ENCODE measurements around the gene CAMTA1.
"Not testable (repeated sequence)": the region's sequence is repeated elsewhere in the genome, so short reads cannot be mapped to it uniquely, and the experiment has no call there.

CAMTA1 gene

DNA sequence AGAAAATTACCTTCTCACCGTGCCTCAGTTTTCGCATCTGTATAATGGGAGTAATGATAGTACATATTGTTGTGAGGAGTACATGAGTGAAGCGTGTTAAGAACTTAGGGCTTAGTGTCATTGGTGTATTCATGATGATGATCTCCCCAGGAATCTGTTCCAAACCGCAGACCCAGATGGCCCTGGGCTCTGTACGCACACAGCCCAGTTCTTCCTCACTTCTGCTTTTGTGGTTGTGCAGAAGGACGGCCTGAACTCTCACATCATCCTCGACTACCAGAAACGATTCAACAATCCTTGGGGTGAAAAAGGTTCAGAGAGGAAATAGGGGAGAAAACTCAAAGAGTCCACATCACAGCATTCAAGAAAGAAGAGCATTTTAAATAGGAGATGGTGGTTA lies 323.0 kb downstream of the CAMTA1 start:
- DNase-seq (ENCODE audit: low spot score), result no peak

DNA sequence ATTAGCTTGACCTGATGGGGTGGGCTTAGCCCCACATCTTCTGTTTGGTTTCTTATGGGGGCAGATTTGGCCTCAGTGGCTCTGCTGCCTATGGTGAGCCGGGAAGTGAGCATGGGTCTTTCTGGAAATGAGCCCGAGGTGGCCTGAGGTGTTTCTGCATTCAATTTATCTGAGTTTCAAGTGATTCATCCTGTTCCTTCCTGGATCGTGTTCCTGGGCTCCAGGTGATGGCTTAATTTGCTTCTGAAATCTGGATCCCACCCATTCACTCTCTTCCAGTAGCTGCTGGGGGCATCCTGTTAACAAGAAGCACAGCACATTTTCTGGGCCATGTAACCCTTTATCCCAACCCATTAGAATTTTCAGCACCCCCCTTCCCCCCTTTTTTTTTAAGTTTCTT lies 324.6 kb downstream of the CAMTA1 start:
- no peak for DNase-seq (ENCODE audit: low spot score)

DNA sequence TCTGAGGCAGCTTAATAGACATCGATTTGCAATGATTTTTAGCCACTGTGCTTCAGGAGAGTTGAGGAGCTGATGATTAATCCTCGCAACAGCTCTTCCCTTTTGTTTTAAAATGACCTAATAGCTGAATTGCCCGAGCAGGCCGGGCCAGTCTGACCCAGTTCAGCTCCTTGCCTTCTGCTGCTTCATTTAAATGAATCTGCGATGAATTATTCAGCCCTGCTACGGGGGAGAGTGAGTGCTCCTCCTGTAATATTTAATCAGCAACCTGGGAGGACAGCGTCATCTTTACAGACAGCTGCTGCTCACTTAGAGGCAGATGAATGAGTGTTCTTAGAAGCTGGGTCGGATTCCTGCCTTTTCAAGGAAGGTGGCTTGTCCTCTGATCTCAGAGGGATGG lies 325.1 kb downstream of the CAMTA1 start:
- DNase-seq (ENCODE audit: low spot score), result no peak

DNA sequence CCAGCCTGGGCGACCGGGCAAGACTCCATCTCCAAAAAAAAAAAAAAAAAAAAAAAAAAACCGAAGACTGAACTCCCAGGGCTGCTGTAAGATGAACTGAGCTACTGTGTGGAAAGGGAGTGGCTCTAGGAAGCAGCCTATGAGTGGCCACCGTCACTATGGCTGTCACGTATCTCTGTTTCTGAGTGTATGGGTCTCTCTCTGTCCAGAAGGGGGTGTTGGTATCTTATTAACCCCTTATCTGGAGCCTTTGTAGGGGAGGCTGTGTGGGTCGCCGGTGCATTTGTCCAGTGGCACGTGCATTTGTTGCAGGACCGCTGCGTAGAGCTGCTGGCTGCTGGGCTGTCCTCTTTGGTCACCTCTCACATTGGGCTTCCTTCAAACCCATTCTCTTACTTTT lies 326.6 kb downstream of the CAMTA1 start:
- DNase-seq (ENCODE audit: low spot score), result no peak

DNA sequence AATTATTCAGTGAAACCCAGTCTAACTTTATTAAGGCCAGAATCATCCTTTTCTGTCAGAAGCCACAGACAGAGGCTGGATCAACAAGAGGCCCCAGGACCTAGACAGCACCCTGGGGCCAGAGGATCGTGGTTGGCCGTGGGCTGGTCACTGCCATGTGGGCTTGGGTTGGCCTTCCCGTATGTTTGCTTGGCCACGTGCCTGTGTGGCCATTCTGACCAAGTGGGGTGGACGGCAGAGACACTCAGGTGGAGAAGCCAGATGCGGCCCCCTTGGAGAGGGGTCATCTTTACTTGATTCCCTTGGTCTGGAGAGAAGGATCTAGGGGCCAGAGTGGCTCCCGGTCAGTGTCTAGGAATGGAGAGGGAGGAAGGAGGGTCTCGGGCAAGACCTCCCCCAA lies 327.9 kb downstream of the CAMTA1 start:
- DNase-seq (ENCODE audit: low spot score), result no peak

DNA sequence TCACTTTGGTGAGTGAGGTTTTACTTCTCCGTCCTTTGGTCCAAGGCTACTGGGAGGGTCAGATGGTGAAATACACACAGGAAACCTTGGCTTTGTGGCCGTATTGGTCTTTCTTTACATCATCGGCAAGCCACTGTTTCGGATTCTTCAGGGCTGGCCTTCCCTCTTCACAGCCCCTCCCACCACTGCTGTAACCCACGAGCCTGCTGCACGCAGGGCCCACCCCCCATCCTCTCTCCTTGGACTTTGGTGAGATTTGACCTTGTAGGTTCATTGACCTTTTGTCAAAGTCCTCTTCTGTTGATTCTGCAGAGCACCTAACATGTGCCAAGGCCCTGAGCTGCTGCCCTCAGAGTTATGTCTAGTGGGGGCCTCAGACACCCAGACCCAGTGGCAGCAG lies 328.6 kb downstream of the CAMTA1 start:
- DNase-seq (ENCODE audit: low spot score), result no peak

DNA sequence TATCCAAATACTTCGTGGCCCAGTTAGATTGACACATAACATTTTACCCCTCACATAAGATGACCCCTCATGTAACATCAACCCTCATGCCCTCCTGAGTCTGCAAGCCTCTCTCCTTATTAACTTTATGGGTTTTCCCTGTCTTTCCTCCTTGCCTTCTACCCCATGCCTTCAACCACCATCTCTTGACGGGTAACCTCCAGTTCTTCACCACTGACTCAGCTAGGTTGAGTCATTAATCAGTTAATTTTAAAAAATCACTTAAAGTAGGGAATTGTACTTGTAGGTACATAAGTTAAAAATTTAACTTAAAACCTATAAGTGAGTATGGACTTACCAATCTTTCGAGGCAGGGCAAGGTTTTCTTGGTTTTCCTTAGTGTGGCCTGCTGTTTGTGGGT lies 330.7 kb downstream of the CAMTA1 start:
- DNase-seq (ENCODE audit: low spot score), result no peak

DNA sequence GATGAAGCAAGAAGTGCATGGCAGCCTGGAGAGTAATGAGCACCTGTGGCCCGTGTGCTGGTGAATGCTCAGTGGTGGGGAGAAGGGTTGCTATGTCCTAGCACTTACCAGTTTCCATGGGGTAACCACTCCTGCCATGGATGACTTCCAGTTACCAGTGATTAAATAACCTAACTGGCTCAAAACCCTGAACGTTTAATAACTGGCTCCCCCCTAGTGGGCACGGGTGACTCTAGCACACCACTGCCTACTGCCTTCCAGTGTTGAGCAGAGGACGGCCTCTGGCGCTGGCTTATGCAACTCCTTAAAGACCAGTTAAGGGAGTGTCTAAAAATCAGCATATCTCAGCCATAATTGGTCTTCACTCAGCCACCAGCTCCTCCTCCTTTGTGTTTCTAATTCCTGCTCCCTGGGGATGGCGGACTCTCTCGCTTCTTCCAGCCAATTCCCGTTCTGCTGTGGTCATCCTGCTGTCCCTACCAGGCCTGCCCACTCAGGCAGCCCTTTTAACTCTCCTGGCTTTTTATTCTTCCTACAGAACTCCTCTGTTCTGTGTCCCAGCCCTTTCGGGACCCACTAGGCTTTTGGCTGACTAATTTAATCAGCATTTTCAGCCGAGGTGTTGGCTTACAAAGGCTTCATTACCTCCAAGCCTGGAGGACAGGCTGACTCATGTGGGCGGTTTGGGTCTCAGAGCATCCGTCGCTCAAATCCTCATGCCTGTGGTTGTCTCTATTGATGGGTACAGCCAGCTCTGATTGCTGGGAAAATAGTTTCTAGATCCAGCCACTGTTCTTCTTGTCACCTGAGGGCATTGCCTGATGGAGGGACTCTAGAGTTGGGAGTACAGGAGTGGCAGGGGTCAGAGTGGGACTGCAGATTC lies 332.4 kb downstream of the CAMTA1 start:
- no peak for DNase-seq (ENCODE audit: low spot score)

DNA sequence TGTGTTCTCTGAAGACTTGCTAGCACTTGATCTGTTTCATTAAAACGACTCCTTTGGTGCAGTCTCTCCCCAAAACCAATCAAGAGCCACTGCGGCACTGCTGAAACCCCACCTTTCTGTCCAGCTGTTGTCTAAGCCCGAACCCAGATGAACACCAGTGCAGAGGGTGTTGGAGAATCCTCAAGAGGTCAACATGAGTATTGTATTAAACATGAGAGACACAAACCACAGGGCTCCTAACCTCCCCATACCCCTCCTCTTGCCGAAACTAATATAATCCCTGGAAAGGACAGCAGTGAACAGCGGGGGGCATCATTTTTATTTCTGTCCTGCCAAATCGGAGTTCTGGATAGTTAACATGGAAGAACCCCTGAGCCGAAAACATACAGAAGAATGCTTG lies 333.9 kb downstream of the CAMTA1 start:
- DNase-seq (ENCODE audit: low spot score), result no peak

DNA sequence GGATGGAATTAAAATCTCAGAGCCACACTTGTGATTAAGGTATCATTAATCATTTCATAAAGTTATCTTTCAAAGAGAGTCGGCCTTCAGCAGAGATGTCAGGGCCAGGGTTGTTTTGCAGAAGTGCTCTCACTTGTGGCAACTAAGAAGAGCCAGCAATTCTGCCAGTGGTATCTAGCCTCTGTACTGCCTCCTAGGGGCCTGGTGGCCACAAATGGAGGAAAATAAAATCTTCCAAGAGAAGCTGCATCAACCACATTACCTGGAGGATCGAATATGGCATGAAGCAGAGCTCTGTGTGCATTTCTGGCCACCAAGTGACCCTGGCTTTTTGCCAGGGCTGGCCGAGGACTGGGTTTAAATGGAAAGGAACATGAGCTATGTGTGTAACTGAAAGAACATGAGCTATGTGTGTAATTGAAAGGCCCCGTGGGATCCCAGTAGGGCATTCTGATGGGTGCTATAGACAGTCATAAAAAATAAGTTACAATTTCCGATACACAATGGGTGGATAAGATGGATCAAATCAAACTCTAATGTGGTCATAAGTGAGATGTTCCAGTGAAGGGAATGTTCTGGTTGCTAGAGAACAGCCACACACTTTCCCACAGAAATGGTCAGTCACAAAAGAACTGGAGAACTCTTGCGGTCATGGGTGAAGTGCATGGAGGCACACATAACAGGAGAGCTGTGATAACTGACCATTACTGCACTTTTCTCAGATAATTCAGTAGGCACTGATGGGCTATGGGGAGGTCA lies 335.8 kb downstream of the CAMTA1 start:
- DNase-seq (ENCODE audit: low spot score), result no peak

DNA sequence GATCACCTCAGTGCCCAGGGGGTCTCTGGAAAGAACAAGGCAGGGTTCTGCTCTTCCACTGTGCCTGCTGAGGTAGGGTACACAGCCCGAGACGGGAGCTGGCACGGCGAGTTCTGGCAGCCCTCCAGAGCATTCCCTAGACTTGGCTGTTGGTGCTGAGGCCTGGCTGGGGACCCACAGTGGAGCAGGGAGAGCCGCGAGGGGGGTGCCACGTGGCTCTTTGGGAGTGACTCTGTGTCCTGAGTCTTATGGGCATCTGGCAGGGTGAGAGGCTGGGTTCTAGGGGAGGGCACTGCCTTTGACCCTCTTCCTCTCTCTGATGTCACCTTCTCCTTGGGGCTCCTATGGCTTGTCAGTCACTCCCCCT lies 336.4 kb downstream of the CAMTA1 start:
- peak; percentile 33 for DNase-seq (ENCODE audit: low spot score)

DNA sequence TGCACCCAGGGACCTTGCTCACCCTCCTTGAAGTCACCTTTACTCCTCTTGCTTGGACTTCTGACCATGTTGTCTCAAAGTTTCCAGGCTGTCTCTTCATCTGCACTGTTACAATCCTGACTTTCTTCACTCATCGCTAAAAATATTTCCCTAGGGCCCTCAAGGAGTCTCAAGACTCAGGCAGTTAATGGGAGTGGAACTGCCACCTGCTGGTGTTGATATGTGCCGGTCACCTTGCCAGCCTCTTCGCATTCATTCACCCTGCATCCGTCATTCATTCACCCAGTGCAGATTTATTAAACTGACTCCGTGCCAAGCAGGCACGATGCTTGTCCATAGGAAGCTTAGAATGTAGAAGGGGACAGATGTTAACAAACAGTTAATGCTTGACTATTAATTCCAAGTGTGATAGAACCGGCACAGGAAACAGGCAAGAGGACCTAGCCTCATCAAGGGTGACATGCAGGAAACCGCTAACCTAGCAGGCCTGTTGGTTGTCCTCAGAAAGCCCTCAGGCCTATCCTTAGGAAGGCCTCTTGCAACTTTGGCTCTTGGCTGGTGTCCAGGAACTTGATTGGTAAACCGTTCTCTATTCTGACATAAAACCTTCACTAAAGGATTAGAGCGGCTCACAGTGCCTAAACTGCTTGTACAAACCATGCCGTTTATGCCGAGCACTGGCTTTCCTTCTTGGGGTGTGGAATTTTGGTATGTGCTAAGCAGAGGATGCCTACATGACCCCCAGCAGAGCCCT lies 342.2 kb downstream of the CAMTA1 start:
- DNase-seq (ENCODE audit: low spot score), result no peak

DNA sequence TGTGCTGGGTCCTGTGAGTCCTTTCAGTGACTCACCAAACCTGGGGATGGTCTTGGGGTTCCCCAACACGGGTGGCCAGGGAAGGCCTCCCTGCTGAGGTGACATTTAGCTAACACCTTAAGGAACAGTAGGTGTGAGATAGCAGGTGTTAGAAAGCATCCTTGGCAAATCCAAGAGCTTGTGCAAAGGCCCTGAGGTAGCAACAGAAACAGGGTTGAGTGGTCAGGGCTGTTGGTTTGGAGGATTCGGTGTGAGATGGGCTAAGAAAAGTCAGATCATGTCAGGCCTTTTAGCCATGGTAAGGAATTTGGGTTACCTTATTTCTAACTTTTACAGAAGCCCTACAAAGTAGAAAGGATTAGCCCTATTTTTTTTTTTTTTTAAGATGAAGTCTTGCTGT lies 343.0 kb downstream of the CAMTA1 start:
- DNase-seq (ENCODE audit: low spot score), result no peak

DNA sequence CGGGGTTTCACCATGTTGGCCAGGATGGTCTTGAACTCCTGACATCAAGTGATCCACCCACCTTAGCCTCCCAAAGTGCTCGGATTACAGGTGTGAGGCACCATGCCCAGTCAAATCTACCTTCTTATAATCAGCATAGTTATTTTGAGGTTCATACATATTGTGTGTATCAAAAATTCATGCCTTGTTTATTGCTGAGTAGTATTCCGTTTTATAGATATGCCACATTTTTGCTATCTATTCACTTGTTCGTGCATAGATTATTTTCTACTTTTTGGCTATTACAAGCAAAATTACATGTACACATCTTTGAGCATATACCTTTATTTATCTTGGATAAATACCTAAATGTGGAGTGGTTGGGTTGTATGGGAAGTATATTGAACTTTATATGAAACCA lies 344.9 kb downstream of the CAMTA1 start:
- no peak for DNase-seq (ENCODE audit: low spot score)

DNA sequence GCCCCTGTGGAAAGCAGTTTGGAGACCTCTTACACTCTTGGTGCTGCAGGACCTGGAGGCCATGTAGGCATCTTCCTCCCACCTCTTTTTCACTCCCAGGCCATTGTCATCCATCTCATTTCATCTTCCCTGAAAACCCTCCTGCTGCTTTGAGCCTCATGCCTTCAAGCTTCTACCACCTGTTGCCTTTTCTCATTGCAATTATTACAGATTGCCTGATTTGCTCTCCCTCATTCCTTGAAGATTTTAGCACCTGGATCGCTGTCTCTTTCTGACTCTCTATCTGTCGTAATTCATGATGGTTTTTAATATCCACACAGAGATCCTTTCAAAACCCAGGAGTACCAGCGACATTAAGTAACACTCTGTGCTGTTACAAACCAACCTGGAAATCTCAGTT lies 350.2 kb downstream of the CAMTA1 start:
- DNase-seq (ENCODE audit: low spot score), result no peak

DNA sequence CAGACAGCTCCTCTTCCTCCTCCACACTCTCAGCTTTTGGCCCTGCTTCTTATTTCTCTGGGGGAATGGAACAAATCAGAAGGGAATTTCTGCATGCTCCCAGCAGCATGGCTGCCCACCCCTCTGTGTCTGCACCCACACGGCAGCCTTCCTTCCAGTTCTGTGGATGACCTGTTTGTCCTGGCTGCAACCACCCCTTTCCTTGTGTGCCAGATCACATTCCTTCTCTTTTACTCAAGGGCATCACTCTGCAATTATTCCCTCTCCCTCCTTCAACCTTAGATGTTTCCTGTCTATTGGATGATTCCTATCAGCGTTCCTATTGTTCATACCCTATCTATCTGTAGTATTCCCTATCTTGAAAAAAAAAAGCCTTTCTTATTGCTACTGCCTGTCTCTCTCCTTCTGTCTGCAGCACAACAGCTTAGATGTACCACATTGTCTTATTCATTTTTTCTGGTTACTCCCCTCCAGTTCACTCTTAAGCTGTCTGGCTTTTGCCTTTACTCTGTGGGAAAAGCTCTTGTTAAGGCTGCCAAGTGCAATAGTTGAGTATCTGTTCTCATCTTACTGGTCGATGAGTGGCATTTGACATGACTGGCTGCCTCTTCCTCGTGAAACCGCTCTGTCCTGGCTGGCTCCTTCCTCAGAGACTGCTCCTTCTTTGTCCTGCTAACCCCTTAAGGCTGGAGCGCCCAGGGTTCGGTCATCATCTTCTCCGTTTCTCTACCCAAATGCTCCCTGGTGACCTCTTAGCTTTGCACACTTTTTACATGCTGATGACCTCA lies 351.1 kb downstream of the CAMTA1 start:
- no peak for DNase-seq (ENCODE audit: low spot score)

DNA sequence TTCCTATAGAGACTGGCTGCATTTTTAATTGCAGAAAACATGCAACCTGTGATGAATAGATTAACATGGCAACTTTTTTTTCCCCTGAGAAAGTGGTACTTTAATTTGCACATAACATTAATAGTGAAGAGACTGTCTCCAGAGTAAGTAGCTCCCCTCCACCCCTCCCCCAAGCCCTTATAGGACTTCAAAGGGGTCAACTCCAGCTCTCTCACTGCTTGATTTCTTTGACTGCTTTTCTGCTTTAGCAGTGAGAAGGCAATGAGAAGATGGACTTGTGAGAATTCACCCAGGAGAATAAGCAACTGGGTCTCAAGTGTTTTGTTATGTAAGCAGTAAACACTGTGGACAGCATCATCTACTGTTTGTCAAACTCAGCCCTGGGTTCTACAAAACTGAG lies 355.0 kb downstream of the CAMTA1 start:
- DNase-seq (ENCODE audit: low spot score), result no peak

DNA sequence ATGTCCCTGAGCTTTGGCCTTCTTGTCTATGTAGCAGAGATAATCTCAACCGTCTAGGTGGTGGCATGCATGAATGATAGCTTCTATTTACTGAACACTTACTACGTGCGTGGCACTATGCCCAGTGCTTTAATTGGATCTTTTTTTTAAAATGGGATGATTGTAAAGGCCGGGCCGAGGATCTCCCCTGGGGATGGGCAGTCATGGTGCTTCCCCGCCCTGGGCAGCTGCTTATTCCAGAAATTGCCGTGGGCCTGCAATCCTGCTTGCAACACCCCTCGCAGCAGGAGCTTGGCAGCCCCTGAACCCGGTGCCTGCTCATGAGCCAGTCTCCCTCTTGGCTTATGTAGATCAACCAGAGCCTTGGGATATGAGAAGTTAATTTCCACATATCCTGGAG lies 360.7 kb downstream of the CAMTA1 start:
- DNase-seq (ENCODE audit: low spot score), result no peak

DNA sequence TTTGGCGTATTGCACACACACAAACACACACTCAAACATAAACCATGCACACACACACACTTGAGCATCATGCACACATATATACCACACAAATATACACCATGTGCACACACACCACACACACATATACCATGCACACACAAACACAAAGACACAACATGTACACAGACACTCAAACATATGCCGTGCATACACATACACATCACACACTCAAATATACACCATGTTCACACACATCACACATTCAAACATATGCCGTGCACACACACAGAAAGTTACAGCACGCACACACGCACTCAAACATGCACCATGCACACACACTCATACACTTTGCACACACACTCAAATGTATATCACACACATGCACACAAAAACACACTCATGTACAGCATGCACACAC lies 361.5 kb downstream of the CAMTA1 start:
- no peak for DNase-seq (ENCODE audit: low spot score)

DNA sequence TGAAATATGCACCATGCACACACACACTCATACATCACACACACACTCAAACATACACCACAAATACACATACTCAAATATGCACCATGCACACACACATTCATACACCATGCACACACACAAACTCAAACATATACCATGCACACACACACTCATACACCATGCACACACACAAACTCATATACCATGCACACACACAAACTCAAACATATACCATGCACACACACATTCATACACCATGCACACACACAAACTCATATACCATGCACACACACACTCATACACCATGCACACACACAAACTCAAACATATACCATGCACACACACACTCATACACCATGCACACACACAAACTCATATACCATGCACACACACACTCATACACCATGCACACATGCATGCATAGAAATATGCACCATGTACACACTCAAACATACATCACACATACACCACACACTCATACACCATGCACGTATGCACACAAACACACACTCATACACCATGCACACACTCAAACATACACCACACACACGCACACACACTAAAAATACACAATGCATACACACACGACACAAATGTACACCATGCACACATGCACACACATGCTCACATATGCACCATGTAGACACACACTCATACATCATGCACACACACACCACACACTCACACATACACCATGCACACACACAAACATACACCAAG lies 362.5 kb downstream of the CAMTA1 start:
- DNase-seq (ENCODE audit: low spot score), result not testable (repeated sequence)

DNA sequence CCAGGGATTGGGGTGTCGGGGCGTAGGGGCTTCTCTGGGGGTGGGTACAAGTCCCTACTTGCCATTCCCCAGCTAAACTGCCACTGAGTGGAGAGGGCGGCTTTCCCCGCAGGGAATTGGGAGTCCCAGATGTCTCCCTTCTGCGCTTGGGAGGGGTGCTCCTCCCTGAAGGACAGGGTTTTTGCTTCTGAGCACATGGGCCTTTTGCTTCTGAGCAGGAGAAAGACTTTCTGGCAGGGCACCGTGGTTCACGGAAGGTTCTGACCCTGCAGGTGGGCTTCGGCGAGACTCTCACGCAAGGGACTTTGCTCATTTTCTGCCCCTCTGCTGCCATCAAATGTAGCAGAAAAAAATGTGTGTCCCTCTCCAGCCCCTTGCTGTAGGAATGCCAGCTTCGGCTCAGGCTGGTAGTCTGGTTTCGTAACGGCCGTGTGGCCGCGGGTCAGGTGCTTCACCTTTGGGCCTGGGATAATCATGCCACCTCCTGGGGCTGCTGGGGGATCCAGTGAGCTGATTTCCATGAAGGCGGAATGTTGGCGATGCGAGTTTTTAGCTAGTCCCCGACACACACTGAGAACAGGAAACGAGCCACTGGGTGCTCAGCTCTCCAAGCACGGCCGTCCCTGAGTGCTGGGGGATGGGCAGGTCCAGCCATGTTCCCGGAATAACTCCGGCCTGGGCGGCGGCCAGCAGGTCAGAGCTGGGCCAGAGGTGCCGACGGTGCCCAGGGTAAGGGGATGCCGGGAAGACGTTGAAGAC lies 364.0 kb downstream of the CAMTA1 start:
- peak; percentile 6 for DNase-seq (ENCODE audit: low spot score)

Measured in putamen (tissue), 1 donor.